H1 (cell line): ENCODE measurements around the gene SSBP3.

Experiments used
- CEBPB ChIP-seq: IDR thresholded peaks from 2 replicates; pipeline ENCODE4 v1.6.1; 2012; ENCODE audit warnings: low read depth, low read length
- CTCF ChIP-seq, 3 experiments: IDR thresholded peaks; 1 replicate in 2 of 3; 2 replicates in 1 of 3; pipeline versions ENCODE4 v1.5.1 to v1.6.1; 2011; ENCODE audit warnings: low read length in 3 of 3, mild to moderate bottlenecking in 3 of 3, inconsistent platforms in 2 of 3, low read depth in 1 of 3, moderate library complexity in 1 of 3; ENCODE audit not compliant: insufficient read depth in 1 of 3; ENCODE audit errors: control extremely low read depth in 1 of 3
- EP300 ChIP-seq, 2 experiments: IDR thresholded peaks; 1 replicate in 1 of 2; 2 replicates in 1 of 2; pipeline ENCODE4 v1.6.1; 2011 to 2012; ENCODE audit warnings: low read depth in 2 of 2, low read length in 2 of 2, mild to moderate bottlenecking in 2 of 2, borderline replicate concordance in 1 of 2, inconsistent platforms in 1 of 2, moderate library complexity in 1 of 2
- EZH2 ChIP-seq: fragments of 200-600 bp; sonication (generic); IDR thresholded peaks from 2 replicates; pipeline ENCODE4 v1.7.1; 2012; ENCODE audit warnings: low read depth, mild to moderate bottlenecking, moderate library complexity, low read length, inconsistent platforms; ENCODE audit not compliant: severe bottlenecking
- KDM1A ChIP-seq: fragments of 200-600, 300-600 bp; sonication (generic); IDR thresholded peaks from 2 replicates; pipeline ENCODE4 v1.7.1; 2016; ENCODE audit warnings: mild to moderate bottlenecking, low read length, borderline replicate concordance
- MAX ChIP-seq: IDR thresholded peaks from 2 replicates; pipeline ENCODE4 v1.6.1; 2012; ENCODE audit warnings: inconsistent platforms
- POLR2A ChIP-seq, 2 experiments: IDR thresholded peaks; 1 replicate in 1 of 2; 2 replicates in 1 of 2; pipeline ENCODE4 v1.6.1; 2011; ENCODE audit warnings: low read depth in 2 of 2, low read length in 2 of 2, mild to moderate bottlenecking in 2 of 2; ENCODE audit errors: control extremely low read depth in 1 of 2
- POLR2AphosphoS5 ChIP-seq: IDR thresholded peaks from 2 replicates; pipeline ENCODE4 v1.6.1; 2011; ENCODE audit warnings: low read depth, low read length
- RBBP5 ChIP-seq: IDR thresholded peaks from 2 replicates; pipeline ENCODE4 v1.7.1; 2012; ENCODE audit warnings: low read depth, mild to moderate bottlenecking, inconsistent platforms, low read length, moderate library complexity, borderline replicate concordance
- RFX5 ChIP-seq: IDR thresholded peaks from 2 replicates; pipeline ENCODE4 v1.6.1; 2011; ENCODE audit warnings: low read depth, low read length, improper control_type of control experiment, borderline replicate concordance
- RNF2 ChIP-seq: fragments of 200-900, 300-1000 bp; sonication (generic); IDR thresholded peaks from 2 replicates; pipeline ENCODE4 v1.7.1; 2016; ENCODE audit warnings: borderline replicate concordance, low read depth, mild to moderate bottlenecking, antibody characterized with exemption, low read length; ENCODE audit not compliant: poor library complexity, severe bottlenecking; ENCODE audit errors: missing control alignments
- SIX5 ChIP-seq: IDR thresholded peaks from 2 replicates; pipeline ENCODE4 v1.6.1; 2011; ENCODE audit warnings: mild to moderate bottlenecking, low read depth, low read length
- SP2 ChIP-seq: IDR thresholded peaks from 2 replicates; pipeline ENCODE4 v1.6.1; 2012; ENCODE audit warnings: mild to moderate bottlenecking, low read length, inconsistent platforms

- TF ChIP-seq RNF2: no peak
- no peak for TF ChIP-seq SP2
- no peak for TF ChIP-seq POLR2A (IDR thresholded peaks at IDR 0.05; ENCODE audit: control extremely low read depth in 1 of 2, low read depth in 2 of 2, low read length in 2 of 2)
- TF ChIP-seq EZH2: no peak
- TF ChIP-seq CTCF (IDR thresholded peaks at IDR 0.05; ENCODE audit: control extremely low read depth in 1 of 3, insufficient read depth in 1 of 3, low read depth in 1 of 3, low read length in 3 of 3): no peak
- TF ChIP-seq RFX5: no peak
- no peak for TF ChIP-seq EP300 (IDR thresholded peaks at IDR 0.05; ENCODE audit: borderline replicate concordance in 1 of 2, low read depth in 2 of 2, low read length in 2 of 2)
- TF ChIP-seq KDM1A: no peak
- TF ChIP-seq SIX5: no peak
- no peak for TF ChIP-seq POLR2AphosphoS5
- no peak for TF ChIP-seq MAX
- no peak for TF ChIP-seq CEBPB
- TF ChIP-seq RBBP5: no peak
These were observed 180.8 kb downstream of the SSBP3 start for GRCh38 chr1:54225378-54225777.
